Epithelial cell of prostate (primary cell): ENCODE data around the gene MROH2B.
"Not testable (repeated sequence)": the region's sequence is repeated elsewhere in the genome, so short reads cannot be mapped to it uniquely, and the experiment has no call there.

Experiments
- DNase-seq: peaks from one replicate; pipeline ENCODE4 v3.0.0-alpha.2; 2011; ENCODE audit warnings: low read depth, low spot score
- H3K27ac ChIP-seq: fragments of 450-650 bp; 2 replicates; pipeline ENCODE4 v1.5.1; 2017; ENCODE audit warnings: mild to moderate bottlenecking

Gene MROH2B

GRCh38 chr5:41043109-41043747 is 27.9 kb downstream of the MROH2B start:
- no peak overlapping the region for H3K27ac ChIP-seq
- no peak for DNase-seq

- no peak for DNase-seq
- H3K27ac ChIP-seq, result no peak overlapping the region
These were observed 38.2 kb downstream of the MROH2B start for GRCh38 chr5:41032973-41033372.

GRCh38 chr5:41022600-41022999 is 48.5 kb downstream of the MROH2B start:
- not testable (repeated sequence) for DNase-seq, H3K27ac ChIP-seq

- no peak overlapping the region for H3K27ac ChIP-seq
- DNase-seq, result no peak
These were observed 58.8 kb downstream of the MROH2B start for GRCh38 chr5:41012318-41012717.

- no peak for DNase-seq
- H3K27ac ChIP-seq, result no peak overlapping the region
These were observed 60.6 kb downstream of the MROH2B start for GRCh38 chr5:41010572-41010971.

- no peak overlapping the region for H3K27ac ChIP-seq
- no peak for DNase-seq
These were observed 61.9 kb downstream of the MROH2B start for GRCh38 chr5:41009232-41009631.

GRCh38 chr5:41004931-41005330 is 66.2 kb downstream of the MROH2B start:
- H3K27ac ChIP-seq, result no peak overlapping the region
- DNase-seq, result no peak

- DNase-seq, result no peak
- no peak overlapping the region for H3K27ac ChIP-seq
These were observed 67.3 kb downstream of the MROH2B start for GRCh38 chr5:41003670-41004376.

- H3K27ac ChIP-seq, result no peak overlapping the region
- no peak for DNase-seq
These were observed 71.2 kb downstream of the MROH2B start for GRCh38 chr5:40999966-41000365.

- no peak for DNase-seq
These were observed 72.0 kb downstream of the MROH2B start for GRCh38 chr5:40999142-40999541.

GRCh38 chr5:40995801-40996586 is 75.1 kb downstream of the MROH2B start:
- DNase-seq, result no peak
- H3K27ac ChIP-seq, result peak overlapping the region; percentile 4

More at GRCh38 chr5:40999142-40999541, 72.0 kb downstream of the MROH2B start:
- no peak overlapping the region for H3K27ac ChIP-seq

- H3K27ac ChIP-seq, result no peak overlapping the region
- DNase-seq, result no peak
These were observed 79.1 kb downstream of the MROH2B start for GRCh38 chr5:40991981-40992559.

GRCh38 chr5:40991168-40991980 is 79.8 kb downstream of the MROH2B start:
- DNase-seq, result no peak
- peak overlapping the region; percentile 74 for H3K27ac ChIP-seq

- peak overlapping the region; percentile 74 for H3K27ac ChIP-seq
- DNase-seq, result no peak
These were observed 82.2 kb downstream of the MROH2B start for GRCh38 chr5:40988746-40989510.

- DNase-seq, result no peak
- H3K27ac ChIP-seq, result peak overlapping the region; percentile 92
These were observed 83.8 kb downstream of the MROH2B start for GRCh38 chr5:40987349-40987748.

GRCh38 chr5:40986666-40987065 is 84.5 kb downstream of the MROH2B start:
- H3K27ac ChIP-seq, result peak overlapping the region; percentile 92
- no peak for DNase-seq

GRCh38 chr5:40985501-40985900 is 85.6 kb downstream of the MROH2B start:
- DNase-seq, result no peak
- H3K27ac ChIP-seq, result peak overlapping the region; percentile 92

- H3K27ac ChIP-seq, result peak overlapping the region; percentile 92
- DNase-seq, result no peak
These were observed 86.3 kb downstream of the MROH2B start for GRCh38 chr5:40984884-40985283.

- H3K27ac ChIP-seq, result peak overlapping the region; percentile 92
These were observed 87.4 kb downstream of the MROH2B start for GRCh38 chr5:40983781-40984180.

More at GRCh38 chr5:40983781-40984180, 87.4 kb downstream of the MROH2B start:
- peak; percentile 34 for DNase-seq
